ENCODE data around the gene ZNF396.

ZNF396 gene

GRCh38 chr18:35369126-35369525, 8.0 kb downstream of the ZNF396 start:
- no peak overlapping the region for H3K9ac ChIP-seq (ENCODE audit: low read length)
- no peak overlapping the region for H3K27ac ChIP-seq (ENCODE audit: low read length)
- no peak for TF ChIP-seq CTCF (IDR thresholded peaks at IDR 0.05; ENCODE audit: low read depth, low read length)
- TF ChIP-seq EZH2phosphoT487 (IDR thresholded peaks at IDR 0.05; ENCODE audit: low read depth), result no peak
- no peak overlapping the region for H3K4me3 ChIP-seq (ENCODE audit: low read length)
- H3K4me2 ChIP-seq (ENCODE audit: low read length), result no peak overlapping the region
- no peak overlapping the region for H2AFZ ChIP-seq (ENCODE audit: low read depth, low read length)
- H3K9me3 ChIP-seq (ENCODE audit: insufficient read depth, low read length), result no peaks in the 10 kb centered on the region
- no peaks in the 10 kb centered on the region for H3K79me2 ChIP-seq (ENCODE audit: low read length)
- no peaks in the 10 kb centered on the region for H3K4me1 ChIP-seq (ENCODE audit: low read length)
- no peaks in the 10 kb centered on the region for H3K36me3 ChIP-seq (replicated peaks; ENCODE audit: low read depth, low read length)
- no peaks in the 10 kb centered on the region for H4K20me1 ChIP-seq (ENCODE audit: insufficient read depth, low read length)
- H3K27me3 ChIP-seq (ENCODE audit: low read depth, low read length), result no peaks in the 10 kb centered on the region

GRCh38 chr18:35368595-35368994, 8.5 kb downstream of the ZNF396 start:
- Histone ChIP-seq H4K20me1 (ENCODE audit: insufficient read depth, low read length) (no peaks in the 10 kb centered on the region), H3K4me3 (ENCODE audit: low read length) (no peak overlapping the region), H3K27me3 (ENCODE audit: low read depth, low read length) (no peaks in the 10 kb centered on the region), H2AFZ (ENCODE audit: low read depth, low read length) (no peak overlapping the region), H3K9ac (ENCODE audit: low read length) (no peak overlapping the region), H3K36me3 (replicated peaks; ENCODE audit: low read depth, low read length) (no peaks in the 10 kb centered on the region), H3K79me2 (ENCODE audit: low read length) (no peaks in the 10 kb centered on the region), H3K27ac (ENCODE audit: low read length) (no peak overlapping the region), H3K4me2 (ENCODE audit: low read length) (no peak overlapping the region), H3K9me3 (ENCODE audit: insufficient read depth, low read length) (no peaks in the 10 kb centered on the region), H3K4me1 (ENCODE audit: low read length) (no peaks in the 10 kb centered on the region)
- TF ChIP-seq EZH2phosphoT487 (IDR thresholded peaks at IDR 0.05; ENCODE audit: low read depth), result no peak
- TF ChIP-seq CTCF (IDR thresholded peaks at IDR 0.05; ENCODE audit: low read depth, low read length), result no peak

- Histone ChIP-seq H3K4me3 (ENCODE audit: low read length) (no peak overlapping the region), H3K79me2 (ENCODE audit: low read length) (no peaks in the 10 kb centered on the region), H2AFZ (ENCODE audit: low read depth, low read length) (no peak overlapping the region), H3K9me3 (ENCODE audit: insufficient read depth, low read length) (no peaks in the 10 kb centered on the region), H3K4me2 (ENCODE audit: low read length) (no peak overlapping the region), H3K27ac (ENCODE audit: low read length) (no peak overlapping the region), H3K36me3 (replicated peaks; ENCODE audit: low read depth, low read length) (no peaks in the 10 kb centered on the region), H3K9ac (ENCODE audit: low read length) (no peak overlapping the region), H3K27me3 (ENCODE audit: low read depth, low read length) (no peaks in the 10 kb centered on the region), H3K4me1 (ENCODE audit: low read length) (no peaks in the 10 kb centered on the region), H4K20me1 (ENCODE audit: insufficient read depth, low read length) (no peaks in the 10 kb centered on the region)
- TF ChIP-seq CTCF (IDR thresholded peaks at IDR 0.05; ENCODE audit: low read depth, low read length), result no peak
- TF ChIP-seq EZH2phosphoT487 (IDR thresholded peaks at IDR 0.05; ENCODE audit: low read depth), result no peak
Measured at GRCh38 chr18:35362531-35362930, 14.6 kb downstream of the ZNF396 start.

GRCh38 chr18:35361570-35362321, 15.4 kb downstream of the ZNF396 start:
- H3K4me2 ChIP-seq (ENCODE audit: low read length), result no peak overlapping the region
- no peaks in the 10 kb centered on the region for H4K20me1 ChIP-seq (ENCODE audit: insufficient read depth, low read length)
- H3K79me2 ChIP-seq (ENCODE audit: low read length), result no peaks in the 10 kb centered on the region
- no peaks in the 10 kb centered on the region for H3K4me1 ChIP-seq (ENCODE audit: low read length)
- no peaks in the 10 kb centered on the region for H3K9me3 ChIP-seq (ENCODE audit: insufficient read depth, low read length)
- no peak overlapping the region for H3K27ac ChIP-seq (ENCODE audit: low read length)
- H3K36me3 ChIP-seq (replicated peaks; ENCODE audit: low read depth, low read length), result no peaks in the 10 kb centered on the region
- H3K27me3 ChIP-seq (ENCODE audit: low read depth, low read length), result no peaks in the 10 kb centered on the region
- H3K9ac ChIP-seq (ENCODE audit: low read length), result no peak overlapping the region
- H2AFZ ChIP-seq (ENCODE audit: low read depth, low read length), result no peak overlapping the region
- H3K4me3 ChIP-seq (ENCODE audit: low read length), result no peak overlapping the region
- TF ChIP-seq CTCF (IDR thresholded peaks at IDR 0.05; ENCODE audit: low read depth, low read length), result no peak
- TF ChIP-seq EZH2phosphoT487 (IDR thresholded peaks at IDR 0.05; ENCODE audit: low read depth), result no peak

All from OCI-LY3 (cell line).